Gastroesophageal sphincter (tissue), 4 donors: ENCODE measurements around the gene TRERF1. TPM values are rescaled to one million over a fixed set of nuclear protein-coding genes. Genes with fewer than 3 reads are reported as not detected.
A peak's percentile ranks its signal among the peaks of the same experiment; 100 is the strongest.

Experiments
- ATAC-seq: fragments of 150-250 bp; one replicate; pipeline ENCODE4 v1.9.1; 2016; ENCODE audit warnings: mild to moderate bottlenecking, moderate library complexity
- H3K27ac ChIP-seq, 4 donors: fragments of 200-600 bp; sonication (generic) in 3 of 4; 1 replicate in 3 of 4; 2 replicates in 1 of 4; pipeline ENCODE4 v1.5.1; 2016 to 2019
- H3K27me3 ChIP-seq: fragments of 200-600 bp; sonication (generic); one replicate; pipeline ENCODE4 v1.5.1; 2019
- H3K36me3 ChIP-seq, 2 donors: fragments of 200-600 bp; sonication (generic); one replicate each; pipeline ENCODE4 v1.5.1; 2019; ENCODE audit warnings: control low read depth in 1 of 2
- H3K4me1 ChIP-seq, 3 donors: fragments of 200-600 bp; sonication (generic); 1 replicate in 2 of 3; 2 replicates in 1 of 3; pipeline ENCODE4 v1.5.1; 2016 to 2019; ENCODE audit warnings: control low read depth in 2 of 3
- H3K4me3 ChIP-seq, 2 donors: fragments of 200-600 bp; sonication (generic); one replicate each; pipeline ENCODE4 v1.5.1; 2019; ENCODE audit warnings: mild to moderate bottlenecking in 1 of 2, moderate library complexity in 1 of 2
- H3K9me3 ChIP-seq, 3 donors: fragments of 200-600 bp; sonication (generic); one replicate each; pipeline ENCODE4 v1.5.1; 2017 to 2019; ENCODE audit warnings: control low read depth in 2 of 3
- CTCF ChIP-seq, 4 experiments: fragments of 200-600 bp in 2 of 4; fragments of 450-650 bp in 2 of 4; sonication (generic) in 1 of 4; IDR thresholded peaks; one replicate each; pipeline ENCODE4 v1.5.1; 2017 to 2019; ENCODE audit warnings: antibody characterized with exemption in 4 of 4, mild to moderate bottlenecking in 2 of 4, moderate library complexity in 2 of 4
- EP300 ChIP-seq: sonication (generic); formaldehyde crosslinking; IDR thresholded peaks from one replicate; pipeline ENCODE4 v1.6.1; 2017; ENCODE audit warnings: antibody characterized with exemption, mild to moderate bottlenecking
- POLR2A ChIP-seq, 2 donors: fragments of 450-650 bp; IDR thresholded peaks; one replicate each; pipeline ENCODE4 v1.6.1; 2017; ENCODE audit warnings: antibody characterized with exemption in 2 of 2, mild to moderate bottlenecking in 2 of 2, moderate library complexity in 1 of 2
- POLR2AphosphoS5 ChIP-seq: sonication (generic); formaldehyde crosslinking; IDR thresholded peaks from one replicate; pipeline ENCODE4 v1.6.1; 2017; ENCODE audit warnings: antibody characterized with exemption
- WGBS, 2 donors: methylation state at CpG; one replicate each; pipeline ENCODE4 v1.1.5; 2018; ENCODE audit warnings: low coverage in 1 of 2; 5-methylcytosine and 5-hydroxymethylcytosine counted together
- total RNA-seq, 4 donors: library from RNA; depleted of rRNA; stranded (reverse); fragments of >200 nt; gene quantifications; one replicate each; pipeline ENCODE4 v1.1.0, GENCODE V29; 2016

Gene TRERF1
- total RNA-seq, 4 donors from 2014 or later = 3.2 to 7.4 (median 5.4) TPM

- ATAC-seq = no peak
- no peaks in the 10 kb centered on the region for H3K27me3 ChIP-seq
- no peak overlapping the region for H3K4me3 ChIP-seq
- no peaks in the 10 kb centered on the region for H3K4me1 ChIP-seq
- no peaks in the 10 kb centered on the region for H3K9me3 ChIP-seq
- no peak for TF ChIP-seq EP300
- TF ChIP-seq POLR2A (IDR thresholded peaks at IDR 0.05) = no peak
- TF ChIP-seq POLR2AphosphoS5 = no peak
- no peak for TF ChIP-seq CTCF (IDR thresholded peaks at IDR 0.05)
- H3K36me3 ChIP-seq = peaks cover 0 to 70% of the 10 kb centered on the region in 2 donors
- no peak overlapping the region for H3K27ac ChIP-seq
- 62 to 72% methylated on average over 3 to 4 of the region's 5 CpGs for WGBS, 2 donors
Measured at GRCh38 chr6:42236682-42237473, 214.8 kb downstream of the TRERF1 start.

GRCh38 chr6:42236030-42236429 is 215.7 kb downstream of the TRERF1 start:
- TF ChIP-seq CTCF (IDR thresholded peaks at IDR 0.05) (no peak), EP300 (no peak), POLR2AphosphoS5 (no peak), POLR2A (IDR thresholded peaks at IDR 0.05) (no peak)
- Histone ChIP-seq H3K4me3 (no peak overlapping the region), H3K27ac (no peak overlapping the region), H3K9me3 (no peaks in the 10 kb centered on the region), H3K27me3 (no peaks in the 10 kb centered on the region), H3K36me3 (peaks cover 0 to 69% of the 10 kb centered on the region in 2 donors), H3K4me1 (no peaks in the 10 kb centered on the region)
- ATAC-seq = no peak
- 85% methylated on average over 2 to 9 of the region's 9 CpGs for WGBS, 2 donors

- H3K4me3 ChIP-seq = no peak overlapping the region
- H3K9me3 ChIP-seq = no peaks in the 10 kb centered on the region
- no peak for ATAC-seq
- H3K27me3 ChIP-seq = no peaks in the 10 kb centered on the region
- TF ChIP-seq POLR2A (IDR thresholded peaks at IDR 0.05) (no peak), CTCF (IDR thresholded peaks at IDR 0.05) (no peak), EP300 (no peak), POLR2AphosphoS5 (no peak)
- 86 to 93% methylated on average over 2 to 3 of the region's 3 CpGs for WGBS, 2 donors
- no peak overlapping the region for H3K27ac ChIP-seq
- peaks cover 0 to under 1% (median 0%) of the 10 kb centered on the region in 3 donors for H3K4me1 ChIP-seq
- H3K36me3 ChIP-seq = peaks cover 0 to 73% of the 10 kb centered on the region in 2 donors
Measured at GRCh38 chr6:42232035-42232434, 219.7 kb downstream of the TRERF1 start.

- TF ChIP-seq CTCF (IDR thresholded peaks at IDR 0.05) (peak in 1 of 4 experiments; percentile 9), POLR2AphosphoS5 (no peak)
- no peaks in the 10 kb centered on the region for H3K27me3 ChIP-seq
- H3K36me3 ChIP-seq = peaks cover 0 to 65% of the 10 kb centered on the region in 2 donors
- H3K27ac ChIP-seq = no peak overlapping the region
- no peaks in the 10 kb centered on the region for H3K9me3 ChIP-seq
- ATAC-seq = no peak
- H3K4me3 ChIP-seq = no peak overlapping the region
- WGBS, 2 donors = 61 to 66% methylated on average over 5 to 6 of the region's 8 CpGs
- H3K4me1 ChIP-seq = peaks cover 0 to 14% (median 0%) of the 10 kb centered on the region in 3 donors
Measured at GRCh38 chr6:42230345-42231321, 221.1 kb downstream of the TRERF1 start.
